NCI-H1048 (cell line): ENCODE data around the gene HAPSTR1.

Experiments
- DNase-seq: peaks from one replicate; lab custom pipeline; 2025; lab: John Stamatoyannopoulos, UW

Gene HAPSTR1

GRCh38 chr16:9124444-9124843, 33.0 kb downstream of the HAPSTR1 start:
- DNase-seq = no peak

DNA sequence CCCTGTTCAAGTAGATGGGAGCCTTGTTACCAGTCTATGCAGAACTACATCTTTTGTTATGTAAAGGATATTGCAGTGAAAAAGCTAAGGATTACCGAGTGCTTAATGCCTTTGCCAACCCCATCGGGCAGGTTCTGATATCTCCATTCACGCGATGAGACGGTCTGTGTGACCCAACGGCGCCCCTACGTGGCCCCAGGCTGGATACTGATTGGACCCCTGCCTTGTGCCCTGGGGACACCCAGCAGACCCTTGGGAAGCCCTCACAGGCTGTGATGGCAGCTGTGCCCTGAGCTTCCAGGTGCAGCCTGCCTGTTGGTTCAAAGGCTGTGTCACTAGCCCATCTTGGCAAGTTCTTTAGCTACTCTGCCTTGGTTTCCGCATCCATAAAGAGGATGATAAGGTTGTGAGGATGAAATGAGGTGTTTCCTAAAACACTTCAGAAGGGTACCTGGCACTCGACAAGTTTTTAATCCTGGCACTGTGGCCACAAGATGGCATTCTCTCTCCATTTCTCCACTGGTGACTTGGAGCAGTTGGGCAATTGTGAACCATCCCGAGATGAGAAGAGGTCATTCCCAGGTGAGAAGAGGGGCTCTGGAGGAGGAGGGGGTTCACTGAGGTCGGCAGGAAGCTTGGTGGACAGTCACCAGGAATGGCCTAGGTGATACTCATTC, 33.6 kb downstream of the HAPSTR1 start:
- DNase-seq = no peak

DNA sequence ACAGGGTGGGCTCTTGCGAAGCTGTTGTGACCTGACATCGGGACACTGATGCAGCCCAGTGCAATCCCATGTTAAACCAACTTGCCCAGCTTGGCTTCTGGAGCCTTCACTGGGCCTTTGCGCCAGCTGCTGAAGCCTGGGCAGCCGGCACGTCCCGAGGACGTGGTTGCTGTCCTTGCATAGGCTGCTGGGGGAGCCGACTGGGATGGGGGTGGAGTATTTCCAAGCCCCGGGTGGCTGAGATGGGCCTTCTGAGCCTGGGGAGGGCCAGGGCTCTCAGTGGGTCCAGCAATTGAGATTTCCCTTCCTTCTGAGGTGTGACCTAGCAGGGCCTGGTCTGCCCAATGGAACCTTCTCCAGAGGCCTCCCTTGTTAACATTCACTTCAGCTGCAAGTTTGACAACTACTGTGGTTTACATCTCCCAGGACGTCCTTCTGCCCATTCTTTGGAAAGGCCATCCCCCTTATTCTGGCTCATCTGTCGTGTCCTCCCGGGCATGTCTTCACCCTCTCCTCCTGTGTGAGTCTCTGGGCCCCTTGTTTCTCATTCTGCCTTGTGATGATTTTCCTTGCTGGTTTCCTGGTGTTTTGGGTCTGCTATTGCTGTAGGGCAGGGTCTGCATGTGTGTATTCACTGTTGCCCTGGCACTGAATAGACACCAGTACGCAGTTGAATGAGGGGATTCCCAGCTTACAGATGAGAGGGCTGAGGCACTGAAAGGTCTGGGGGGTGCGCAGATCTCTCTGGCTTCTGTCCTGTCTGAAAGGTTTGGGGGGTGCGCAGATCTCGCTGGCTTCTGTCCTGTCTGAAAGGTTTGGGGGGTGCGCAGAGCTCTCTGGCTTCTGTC, 34.4 kb downstream of the HAPSTR1 start:
- DNase-seq = no peak

DNA sequence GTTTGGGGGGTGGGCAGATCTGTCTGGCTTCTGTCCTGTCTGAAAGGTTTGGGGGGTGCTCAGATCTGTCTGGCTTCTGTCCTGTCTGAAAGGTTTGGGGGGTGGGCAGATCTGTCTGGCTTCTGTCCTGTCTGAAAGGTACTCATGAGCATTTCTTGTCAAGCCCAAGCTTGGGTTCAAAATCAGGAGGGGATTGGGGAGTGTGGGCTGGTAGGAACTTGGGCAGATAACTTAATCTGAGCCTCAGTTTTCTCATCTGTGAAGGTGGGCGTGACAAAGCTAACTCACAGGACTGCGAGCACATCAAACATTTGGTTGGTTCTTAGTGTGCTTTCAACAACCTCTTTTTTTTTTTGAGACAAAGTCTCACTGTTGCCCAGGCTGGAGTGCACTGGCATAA, 35.2 kb downstream of the HAPSTR1 start:
- DNase-seq = no peak

DNA sequence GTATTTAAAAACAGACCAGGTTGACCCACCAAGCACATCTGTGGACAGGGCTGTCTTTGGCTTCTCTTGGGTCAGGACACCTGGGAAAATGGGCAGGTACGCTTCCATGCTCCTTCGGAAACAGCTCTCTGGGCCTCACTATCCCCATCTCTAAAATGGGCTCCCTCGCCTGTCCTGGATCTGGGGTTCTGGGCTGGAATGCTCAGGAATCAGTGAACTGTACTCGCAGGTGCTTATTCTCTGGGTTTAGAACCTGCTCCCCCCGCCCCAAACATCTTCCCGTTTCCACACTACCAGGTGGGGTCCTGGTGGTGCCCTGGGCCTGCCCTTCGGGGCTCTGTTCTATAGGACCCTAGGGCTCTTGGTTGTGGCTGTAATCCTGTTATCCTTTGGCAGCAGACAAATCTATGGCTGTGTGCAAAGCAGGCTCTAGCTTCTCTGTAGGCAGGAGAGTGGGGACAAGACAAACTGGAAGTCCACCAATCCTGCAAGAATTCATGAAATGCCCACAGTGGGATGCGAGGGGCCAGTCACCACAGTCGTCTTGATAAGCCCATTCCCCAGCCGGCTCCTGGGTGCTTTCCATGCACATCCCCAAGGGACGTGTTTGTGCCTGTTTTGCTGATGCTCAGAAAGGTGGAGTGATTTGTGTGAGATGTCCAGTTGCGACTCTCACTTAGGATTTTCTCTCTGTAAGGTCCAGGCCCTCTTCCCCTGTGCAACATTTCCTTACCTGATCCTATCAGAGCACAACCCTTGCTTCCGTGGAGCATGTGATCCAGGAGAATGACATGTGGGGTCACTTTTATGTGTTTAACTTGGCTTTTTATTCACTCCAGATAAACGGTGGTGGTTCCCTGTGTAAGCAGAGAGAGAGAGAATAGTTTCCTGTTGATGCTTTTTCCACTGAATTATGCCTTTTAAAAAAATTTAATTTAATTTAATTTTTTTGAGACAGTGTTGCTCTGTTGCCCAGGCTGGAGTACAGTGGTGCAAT, 37.2 kb downstream of the HAPSTR1 start:
- DNase-seq = no peak

DNA sequence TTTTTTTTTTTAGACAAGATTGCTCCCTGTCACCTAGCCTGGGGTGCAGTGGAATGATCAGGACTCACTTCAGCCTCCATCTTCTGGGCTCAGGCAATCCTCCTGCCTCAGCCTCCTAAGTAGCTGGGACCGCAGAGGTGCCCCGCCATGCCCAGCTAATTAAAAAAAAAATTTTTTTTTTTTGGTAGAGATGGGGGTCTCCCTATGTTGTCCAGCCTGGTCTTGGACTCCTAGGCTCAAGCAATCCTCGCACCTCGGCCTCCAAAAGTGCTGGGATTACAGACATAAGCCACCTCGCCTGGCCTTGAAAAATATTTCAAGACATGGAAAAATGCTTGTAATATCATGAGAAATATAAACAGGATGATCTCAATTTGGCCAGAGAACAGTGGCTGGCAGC, 42.9 kb downstream of the HAPSTR1 start:
- DNase-seq = no peak

DNA sequence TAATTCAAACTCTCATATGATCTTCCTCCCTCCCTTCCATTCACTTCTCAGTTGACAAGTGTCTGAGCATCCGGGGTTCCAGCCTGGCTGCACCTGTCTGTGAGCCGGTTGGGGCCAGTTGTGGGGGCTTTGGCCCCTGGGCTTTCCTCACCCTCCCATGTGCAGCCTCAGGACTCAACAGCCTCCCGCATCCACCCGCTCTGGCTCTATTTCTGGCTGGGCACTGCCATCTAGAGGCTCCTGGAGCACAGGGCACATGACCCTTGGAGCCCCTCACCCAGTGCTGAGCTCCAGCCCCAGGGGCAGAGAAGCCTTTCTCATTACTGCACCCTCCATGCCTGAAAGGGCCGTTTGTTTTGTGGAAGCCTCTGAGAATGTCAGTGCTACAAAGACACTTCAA, 43.3 kb downstream of the HAPSTR1 start:
- DNase-seq = no peak

DNA sequence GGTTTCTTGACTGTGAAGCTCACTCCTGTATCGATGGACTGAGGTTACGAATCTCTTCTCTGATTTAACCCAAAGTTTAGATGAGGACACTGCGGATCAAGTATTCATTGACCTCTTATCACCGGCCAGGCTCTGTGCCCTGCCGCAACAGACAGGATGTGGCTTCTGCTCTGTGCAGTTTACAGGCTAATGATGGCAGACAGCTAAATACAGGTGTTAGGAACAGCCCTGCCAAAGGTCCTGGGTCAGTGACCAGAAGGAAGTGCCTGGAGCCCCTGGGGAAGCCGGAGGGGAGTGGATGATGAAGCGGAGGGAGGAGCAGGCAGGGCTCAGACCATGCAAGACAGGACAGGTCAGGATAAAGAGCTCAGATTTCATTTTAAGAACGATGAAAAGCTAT, 44.4 kb downstream of the HAPSTR1 start:
- DNase-seq = no peak

- DNase-seq = no peak
Measured at GRCh38 chr16:9136596-9136995, 45.2 kb downstream of the HAPSTR1 start.

GRCh38 chr16:9138021-9138680, 46.7 kb downstream of the HAPSTR1 start:
- DNase-seq = no peak

DNA sequence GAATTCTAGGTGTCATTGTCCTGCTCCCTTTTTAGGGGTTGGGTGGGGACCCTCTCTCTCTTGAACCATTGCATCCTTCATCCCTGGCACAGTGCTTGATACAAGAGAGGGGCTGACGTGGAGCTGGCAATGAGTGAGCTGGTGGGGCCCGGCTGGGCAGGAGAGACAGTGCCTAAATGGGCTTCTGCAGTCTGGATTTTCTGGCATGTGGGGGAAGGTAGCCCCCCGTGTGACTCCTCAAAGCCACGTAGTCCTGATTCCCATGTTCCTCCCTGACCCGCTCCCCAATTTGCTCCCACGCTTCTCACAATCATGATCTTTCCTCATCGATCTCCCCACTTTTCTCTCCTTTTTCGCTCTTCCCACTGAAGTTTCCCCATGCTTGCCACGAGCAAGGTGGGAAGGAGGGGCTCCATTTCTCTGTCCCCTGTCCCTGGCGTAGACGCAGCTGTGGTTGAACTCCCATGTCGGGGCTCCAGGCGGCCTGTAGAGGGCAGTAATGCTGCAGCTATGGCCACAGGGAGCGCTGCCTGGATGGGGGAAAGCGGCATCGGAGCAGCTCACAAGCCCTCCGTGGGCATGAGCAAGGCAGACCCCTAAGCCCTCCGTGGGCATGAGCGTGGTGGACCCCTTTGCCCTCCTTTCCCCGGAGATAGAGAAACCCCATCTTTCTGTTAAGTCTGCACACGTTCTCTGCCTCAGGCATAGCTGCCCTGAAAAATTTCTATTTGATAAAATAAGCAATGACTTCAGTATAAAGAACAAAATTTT, 47.5 kb downstream of the HAPSTR1 start:
- DNase-seq = no peak

GRCh38 chr16:9139965-9140364, 48.5 kb downstream of the HAPSTR1 start:
- DNase-seq = no peak
